Stimulated activated naive CD8-positive, alpha-beta T cell treated with anti-CD3 and anti-CD28 coated beads, Interleukin-15, Interleukin-2, amounts not matched to agents 100 ng/mL and 50 ng/mL, for 24 hours (primary cell): ENCODE results near the gene GSX2.
"Not testable (repeated sequence)": the region's sequence is repeated elsewhere in the genome, so short reads cannot be mapped to it uniquely, and the experiment has no call there.

Experiments used
- H3K27ac Mint-ChIP-seq: one replicate; pipeline ENCODE4 v1.8.0; 2021; ENCODE audit warnings: mild to moderate bottlenecking, mixed read lengths
- H3K27me3 Mint-ChIP-seq: one replicate; pipeline ENCODE4 v1.8.0; 2021; ENCODE audit warnings: mixed read lengths
- H3K36me3 Mint-ChIP-seq: one replicate; pipeline ENCODE4 v1.8.0; 2021; ENCODE audit warnings: low read depth, mixed read lengths
- H3K4me1 Mint-ChIP-seq: one replicate; pipeline ENCODE4 v1.8.0; 2021; ENCODE audit warnings: low read depth, mixed read lengths
- H3K4me3 Mint-ChIP-seq: one replicate; pipeline ENCODE4 v1.8.0; 2021; ENCODE audit warnings: mild to moderate bottlenecking, mixed read lengths
- H3K9me3 Mint-ChIP-seq: one replicate; pipeline ENCODE4 v1.8.0; 2021; ENCODE audit warnings: mixed read lengths

Gene GSX2

GRCh38 chr4:54099748-54100574, at the start of gene GSX2:
GSX2 (plus strand) TSS chr4:54100163; CDS start chr4:54100345, 182 bp downstream.
- Mint-ChIP-seq H3K4me3 (peak within 1 kb of the TSS; percentile 66), H3K4me1 (peaks cover 50% of the 10 kb centered on the region), H3K27me3 (peaks cover 91% of the 10 kb centered on the region), H3K9me3 (no peaks in the 10 kb centered on the region), H3K36me3 (no peaks in the 10 kb centered on the region), H3K27ac (peak within 1 kb of the TSS; percentile 55)

GRCh38 chr4:54050214-54050904, 49.6 kb upstream of the GSX2 start:
- no peaks in the 10 kb centered on the region for H3K9me3 Mint-ChIP-seq
- no peak overlapping the region for H3K27ac Mint-ChIP-seq
- peaks cover 15% of the 10 kb centered on the region for H3K36me3 Mint-ChIP-seq
- peaks cover 44% of the 10 kb centered on the region for H3K4me1 Mint-ChIP-seq
- no peaks in the 10 kb centered on the region for H3K27me3 Mint-ChIP-seq
- no peak overlapping the region for H3K4me3 Mint-ChIP-seq

- H3K4me3 Mint-ChIP-seq, H3K9me3 Mint-ChIP-seq, H3K27me3 Mint-ChIP-seq, H3K27ac Mint-ChIP-seq: not testable (repeated sequence)
- Mint-ChIP-seq H3K36me3 (peaks cover 14% of the 10 kb centered on the region), H3K4me1 (peaks cover 70% of the 10 kb centered on the region)
These were observed 46.6 kb upstream of the GSX2 start for GRCh38 chr4:54053322-54053721.

- H3K4me3 Mint-ChIP-seq: no peak overlapping the region
- H3K27me3 Mint-ChIP-seq: no peaks in the 10 kb centered on the region
- H3K4me1 Mint-ChIP-seq: peaks cover 76% of the 10 kb centered on the region
- H3K27ac Mint-ChIP-seq: no peak overlapping the region
- no peaks in the 10 kb centered on the region for H3K9me3 Mint-ChIP-seq
- peaks cover 12% of the 10 kb centered on the region for H3K36me3 Mint-ChIP-seq
These were observed 45.5 kb upstream of the GSX2 start for GRCh38 chr4:54054501-54054900.

GRCh38 chr4:54055494-54055893, 44.5 kb upstream of the GSX2 start:
- Mint-ChIP-seq H3K4me3 (no peak overlapping the region), H3K36me3 (peaks cover 19% of the 10 kb centered on the region), H3K27ac (no peak overlapping the region), H3K9me3 (no peaks in the 10 kb centered on the region), H3K27me3 (no peaks in the 10 kb centered on the region), H3K4me1 (peaks cover 76% of the 10 kb centered on the region)

- H3K4me3 Mint-ChIP-seq: peak overlapping the region; percentile 79
- H3K4me1 Mint-ChIP-seq: peaks cover 76% of the 10 kb centered on the region
- H3K27ac Mint-ChIP-seq: peak overlapping the region; percentile 83
- H3K36me3 Mint-ChIP-seq: peaks cover 19% of the 10 kb centered on the region
- no peaks in the 10 kb centered on the region for H3K27me3 Mint-ChIP-seq
- no peaks in the 10 kb centered on the region for H3K9me3 Mint-ChIP-seq
These were observed 43.6 kb upstream of the GSX2 start for GRCh38 chr4:54056360-54056759.

GRCh38 chr4:54058171-54058570, 41.8 kb upstream of the GSX2 start:
- H3K4me1 Mint-ChIP-seq: peaks cover 84% of the 10 kb centered on the region
- no peaks in the 10 kb centered on the region for H3K27me3 Mint-ChIP-seq
- peak overlapping the region; percentile 79 for H3K4me3 Mint-ChIP-seq
- H3K27ac Mint-ChIP-seq: peak overlapping the region; percentile 90
- peaks cover 24% of the 10 kb centered on the region for H3K36me3 Mint-ChIP-seq
- H3K9me3 Mint-ChIP-seq: no peaks in the 10 kb centered on the region

GRCh38 chr4:54060116-54060515, 39.8 kb upstream of the GSX2 start:
- peaks cover 78% of the 10 kb centered on the region for H3K4me1 Mint-ChIP-seq
- H3K36me3 Mint-ChIP-seq: peaks cover 18% of the 10 kb centered on the region
- H3K27ac Mint-ChIP-seq: peak overlapping the region; percentile 7
- H3K4me3 Mint-ChIP-seq: peak overlapping the region; percentile 49
- H3K9me3 Mint-ChIP-seq: no peaks in the 10 kb centered on the region
- H3K27me3 Mint-ChIP-seq: no peaks in the 10 kb centered on the region

- H3K4me1 Mint-ChIP-seq: peaks cover 78% of the 10 kb centered on the region
- H3K4me3 Mint-ChIP-seq: peak overlapping the region; percentile 58
- H3K27ac Mint-ChIP-seq: no peak overlapping the region
- no peaks in the 10 kb centered on the region for H3K9me3 Mint-ChIP-seq
- peaks cover 12% of the 10 kb centered on the region for H3K36me3 Mint-ChIP-seq
- no peaks in the 10 kb centered on the region for H3K27me3 Mint-ChIP-seq
These were observed 38.9 kb upstream of the GSX2 start for GRCh38 chr4:54061067-54061466.

- H3K27ac Mint-ChIP-seq: peak overlapping the region; percentile 11
- H3K9me3 Mint-ChIP-seq: no peaks in the 10 kb centered on the region
- peak overlapping the region; percentile 58 for H3K4me3 Mint-ChIP-seq
These were observed 38.1 kb upstream of the GSX2 start for GRCh38 chr4:54061873-54062272.

GRCh38 chr4:54062392-54062791, 37.6 kb upstream of the GSX2 start:
- H3K36me3 Mint-ChIP-seq: peaks cover 12% of the 10 kb centered on the region
- no peaks in the 10 kb centered on the region for H3K9me3 Mint-ChIP-seq
- no peaks in the 10 kb centered on the region for H3K27me3 Mint-ChIP-seq
- H3K4me1 Mint-ChIP-seq: peaks cover 66% of the 10 kb centered on the region
- peak overlapping the region; percentile 88 for H3K4me3 Mint-ChIP-seq
- peak overlapping the region; percentile 76 for H3K27ac Mint-ChIP-seq

More at GRCh38 chr4:54061873-54062272, 38.1 kb upstream of the GSX2 start:
- no peaks in the 10 kb centered on the region for H3K27me3 Mint-ChIP-seq
- peaks cover 12% of the 10 kb centered on the region for H3K36me3 Mint-ChIP-seq
- H3K4me1 Mint-ChIP-seq: peaks cover 71% of the 10 kb centered on the region

- Mint-ChIP-seq H3K9me3 (no peaks in the 10 kb centered on the region), H3K27me3 (no peaks in the 10 kb centered on the region), H3K4me3 (peak overlapping the region; percentile 88), H3K4me1 (peaks cover 57% of the 10 kb centered on the region), H3K36me3 (peaks cover 12% of the 10 kb centered on the region), H3K27ac (peak overlapping the region; percentile 73)
These were observed 36.7 kb upstream of the GSX2 start for GRCh38 chr4:54063229-54063628.

- Mint-ChIP-seq H3K27me3 (no peaks in the 10 kb centered on the region), H3K4me3 (peak overlapping the region; percentile 88), H3K36me3 (peaks cover 12% of the 10 kb centered on the region), H3K9me3 (no peaks in the 10 kb centered on the region), H3K27ac (peak overlapping the region; percentile 73), H3K4me1 (peaks cover 53% of the 10 kb centered on the region)
These were observed 36.1 kb upstream of the GSX2 start for GRCh38 chr4:54063737-54064316.

- H3K27me3 Mint-ChIP-seq: no peaks in the 10 kb centered on the region
- H3K4me1 Mint-ChIP-seq: peaks cover 46% of the 10 kb centered on the region
- no peaks in the 10 kb centered on the region for H3K9me3 Mint-ChIP-seq
- H3K36me3 Mint-ChIP-seq: peaks cover 12% of the 10 kb centered on the region
- H3K27ac Mint-ChIP-seq: peak within 1 kb of the TSS; percentile 77
- H3K4me3 Mint-ChIP-seq: peak within 1 kb of the TSS; percentile 88
These were observed 35.4 kb upstream of the GSX2 start, which contains the start of gene CHIC2 for GRCh38 chr4:54064317-54065111. CHIC2 (minus strand) TSS chr4:54064605; CDS start chr4:54064300, 305 bp downstream.
